ENCODE measurements around the gene DIP2C.

DNA sequence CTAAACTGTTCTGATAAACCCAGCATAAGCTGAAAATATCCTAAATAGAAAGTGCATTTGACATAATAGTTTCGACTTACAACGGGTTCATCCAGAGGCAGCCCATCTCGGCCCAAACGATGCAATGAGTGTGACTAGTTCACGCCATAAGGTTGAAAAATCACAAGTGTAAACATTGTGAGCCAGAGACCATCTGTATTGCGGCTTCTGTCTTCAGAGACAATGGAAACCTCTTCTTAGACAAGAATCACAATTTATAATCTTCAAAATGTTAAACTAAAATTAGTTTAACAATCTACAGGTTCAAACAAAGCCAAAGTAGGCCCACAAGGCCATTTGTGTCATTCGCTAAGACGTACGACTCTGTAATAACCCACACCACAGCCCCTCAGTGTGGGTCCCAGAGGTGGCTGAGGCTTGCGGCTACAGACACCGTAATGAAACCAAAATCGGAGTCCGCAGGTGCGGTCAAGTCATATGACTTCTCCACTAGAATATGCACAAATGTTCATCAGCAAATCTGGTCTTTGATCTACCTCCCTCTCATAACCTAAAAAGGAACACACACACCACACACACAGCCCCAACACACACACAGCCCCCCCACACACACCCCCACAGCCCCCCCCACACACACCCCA lies 81.8 kb downstream of the DIP2C start:
- TF ChIP-seq BHLHE40 (IDR thresholded peaks at IDR 0.05; ENCODE audit: borderline replicate concordance) (no peak), ELF4 (IDR thresholded peaks at IDR 0.05) (no peak), SP1 (IDR thresholded peaks at IDR 0.05) (no peak), ZNF384 (IDR thresholded peaks at IDR 0.05) (no peak), TARDBP (IDR thresholded peaks at IDR 0.05) (no peak), CTBP1 (IDR thresholded peaks at IDR 0.05; ENCODE audit: borderline replicate concordance) (no peak), FOXM1 (IDR thresholded peaks at IDR 0.05; ENCODE audit: borderline replicate concordance) (no peak), SUZ12 (IDR thresholded peaks at IDR 0.05) (no peak)

All from HEK293T (cell line).